ENCODE data around the gene MYO5B. TPM values are rescaled to one million over a fixed set of nuclear protein-coding genes. Genes with fewer than 3 reads are reported as not detected.

MYO5B gene
- total and polyA plus RNA-seq, 9 of the 15 experiments (the other 6 are each of a cell fraction or from before 2014, with no cell fraction given) = 0.07 to 0.42 (median 0.28) TPM

DNA sequence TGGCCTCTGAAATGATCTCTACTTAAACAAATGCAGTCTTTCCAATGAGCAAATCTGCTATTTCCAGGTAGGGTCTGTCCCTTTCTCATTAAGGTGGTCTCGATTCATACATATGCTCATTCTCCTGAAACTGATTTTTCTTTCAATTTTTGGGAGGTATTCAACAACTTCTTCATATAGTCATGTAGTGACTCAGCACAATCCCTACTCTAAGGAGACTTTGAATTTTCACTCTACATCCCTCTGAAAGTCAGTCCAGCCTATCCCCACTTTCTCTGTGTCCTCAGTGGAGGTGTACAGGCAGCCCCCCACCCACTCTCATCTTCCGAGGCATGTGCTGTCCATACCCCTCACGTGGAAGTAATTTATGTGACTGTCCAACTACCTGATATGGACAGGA lies 281.7 kb downstream of the MYO5B start:
- TF ChIP-seq NFE2 (IDR thresholded peaks at IDR 0.05; ENCODE audit: low read depth) (peak; percentile 43), MAFG (tag; conservative IDR thresholded peaks at IDR 0.05) (peak; percentile 49), C11orf30 (IDR thresholded peaks at IDR 0.05; ENCODE audit: low read depth) (peak; percentile 34; the same call in 1 of the 2 replicates), ZNF316 (IDR thresholded peaks at IDR 0.05) (peak; percentile 46; the same call in 1 of the 2 replicates)
- TF ChIP-seq, protein P1, sequence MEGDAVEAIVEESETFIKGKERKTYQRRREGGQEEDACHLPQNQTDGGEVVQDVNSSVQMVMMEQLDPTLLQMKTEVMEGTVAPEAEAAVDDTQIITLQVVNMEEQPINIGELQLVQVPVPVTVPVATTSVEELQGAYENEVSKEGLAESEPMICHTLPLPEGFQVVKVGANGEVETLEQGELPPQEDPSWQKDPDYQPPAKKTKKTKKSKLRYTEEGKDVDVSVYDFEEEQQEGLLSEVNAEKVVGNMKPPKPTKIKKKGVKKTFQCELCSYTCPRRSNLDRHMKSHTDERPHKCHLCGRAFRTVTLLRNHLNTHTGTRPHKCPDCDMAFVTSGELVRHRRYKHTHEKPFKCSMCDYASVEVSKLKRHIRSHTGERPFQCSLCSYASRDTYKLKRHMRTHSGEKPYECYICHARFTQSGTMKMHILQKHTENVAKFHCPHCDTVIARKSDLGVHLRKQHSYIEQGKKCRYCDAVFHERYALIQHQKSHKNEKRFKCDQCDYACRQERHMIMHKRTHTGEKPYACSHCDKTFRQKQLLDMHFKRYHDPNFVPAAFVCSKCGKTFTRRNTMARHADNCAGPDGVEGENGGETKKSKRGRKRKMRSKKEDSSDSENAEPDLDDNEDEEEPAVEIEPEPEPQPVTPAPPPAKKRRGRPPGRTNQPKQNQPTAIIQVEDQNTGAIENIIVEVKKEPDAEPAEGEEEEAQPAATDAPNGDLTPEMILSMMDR (IDR thresholded peaks at IDR 0.05 in 2 of 3, conservative IDR thresholded peaks at IDR 0.05 in 1 of 3; ENCODE audit: insufficient read depth in 2 of 3, low read depth in 1 of 3, low read length in 3 of 3) = no peak

More for the DNA sequence above, 281.7 kb downstream of the MYO5B start:
- Histone ChIP-seq H3K4me1 (replicated peaks in 1 of 2; ENCODE audit: control insufficient read depth in 2 of 2, insufficient read depth in 2 of 2, low read length in 2 of 2) (no peaks in the 10 kb centered on the region), H3K4me3 (no peak overlapping the region), H3K27me3 (ENCODE audit: control insufficient read depth in 2 of 2, insufficient read depth in 2 of 2, low read length in 2 of 2) (peaks cover 2 to 10% of the 10 kb centered on the region in 2 experiments; a peak in 2 of 5 replicates), H3K4me2 (ENCODE audit: insufficient read depth, low read length) (no peak overlapping the region), H2AFZ (ENCODE audit: low read depth, low read length) (no peak overlapping the region), H3K79me2 (ENCODE audit: control insufficient read depth, insufficient read depth, low read length) (no peaks in the 10 kb centered on the region), H3K36me3 (ENCODE audit: control insufficient read depth, insufficient read depth, low read length) (no peaks in the 10 kb centered on the region), H3K9me3 (replicated peaks; ENCODE audit: control insufficient read depth, insufficient read depth, low read depth, low read length) (0 out of 2 replicates have a peak, but pooled peaks cover 2% of the 10 kb centered on the region), H3K27ac (ENCODE audit: extremely low read depth, low read depth, low read length) (no peak overlapping the region), H3K9me1 (ENCODE audit: control insufficient read depth, insufficient read depth, low read length) (no peaks in the 10 kb centered on the region), H4K20me1 (replicated peaks; ENCODE audit: control insufficient read depth, insufficient read depth, low read length) (no peaks in the 10 kb centered on the region), H3K9ac (ENCODE audit: insufficient read depth in 1 of 2, low read depth in 2 of 2, low read length in 2 of 2) (no peak overlapping the region)
- intact Hi-C loops (cut with micrococcal nuclease) = no loop called here
- in situ Hi-C loops (cut with MboI) = no loop called here
- CTCF ChIA-PET (ENCODE audit: low intra/inter-chr PET ratio) = no interaction called here
- POLR2A ChIA-PET = no interaction called here
- DNase-seq (ENCODE audit: extremely low read depth in 1 of 4, low spot score in 3 of 4) = no peak
- WGBS (ENCODE audit: insufficient coverage, low coverage, missing lambda C conversion rate) = 0% methylated on average over 3 of the region's 3 CpGs
- no TSS peak for BruUV-seq (replicated peaks)
- no peak for FAIRE-seq
- no peak for ATAC-seq
